GM18505 (cell line): ENCODE results near the gene RIMKLB.

Source experiments
- ATAC-seq: cut with Tn5 transposase; IDR thresholded peaks from one replicate; pipeline ENCODE4 v1.9.1; 2021; ENCODE audit not compliant: unreplicated experiment
- POLR2A ChIP-seq: IDR thresholded peaks from 4 replicates; pipeline ENCODE4 v1.6.1; 2011; ENCODE audit warnings: borderline replicate concordance; ENCODE audit not compliant: insufficient read depth, insufficient read length; ENCODE audit errors: extremely low read depth

RIMKLB gene

DNA sequence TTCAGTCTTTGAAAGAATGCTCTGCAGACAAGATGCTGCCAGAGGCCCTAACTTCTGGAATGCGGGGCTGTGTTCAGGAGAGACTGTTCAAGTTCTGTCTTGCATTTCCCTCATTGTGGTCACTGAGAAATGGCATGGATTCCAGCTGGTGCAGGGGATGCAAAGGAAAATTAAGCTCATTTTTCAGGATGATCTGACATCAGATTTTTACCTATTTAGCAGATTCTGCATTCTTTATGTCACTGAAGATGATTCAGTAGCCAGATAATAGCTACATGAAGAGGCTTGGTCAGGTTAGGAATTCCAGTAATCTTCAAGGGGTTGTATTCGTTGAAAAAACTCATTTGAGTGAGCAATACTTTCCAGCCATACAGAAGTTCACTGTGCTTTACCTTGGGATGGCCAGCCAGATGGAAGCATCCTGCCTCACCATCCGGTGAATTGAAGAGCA, 19.1 kb upstream of the RIMKLB start:
- ATAC-seq: no peak

GRCh38 chr12:8680533-8680932, 17.3 kb upstream of the RIMKLB start:
- TF ChIP-seq POLR2A: no peak
- ATAC-seq: no peak

More for the DNA sequence above, 19.1 kb upstream of the RIMKLB start:
- no peak for TF ChIP-seq POLR2A

GRCh38 chr12:8681129-8681884, 16.5 kb upstream of the RIMKLB start:
- ATAC-seq: no peak
- no peak for TF ChIP-seq POLR2A

GRCh38 chr12:8685051-8685450, 12.7 kb upstream of the RIMKLB start:
- TF ChIP-seq POLR2A: no peak
- no peak for ATAC-seq

DNA sequence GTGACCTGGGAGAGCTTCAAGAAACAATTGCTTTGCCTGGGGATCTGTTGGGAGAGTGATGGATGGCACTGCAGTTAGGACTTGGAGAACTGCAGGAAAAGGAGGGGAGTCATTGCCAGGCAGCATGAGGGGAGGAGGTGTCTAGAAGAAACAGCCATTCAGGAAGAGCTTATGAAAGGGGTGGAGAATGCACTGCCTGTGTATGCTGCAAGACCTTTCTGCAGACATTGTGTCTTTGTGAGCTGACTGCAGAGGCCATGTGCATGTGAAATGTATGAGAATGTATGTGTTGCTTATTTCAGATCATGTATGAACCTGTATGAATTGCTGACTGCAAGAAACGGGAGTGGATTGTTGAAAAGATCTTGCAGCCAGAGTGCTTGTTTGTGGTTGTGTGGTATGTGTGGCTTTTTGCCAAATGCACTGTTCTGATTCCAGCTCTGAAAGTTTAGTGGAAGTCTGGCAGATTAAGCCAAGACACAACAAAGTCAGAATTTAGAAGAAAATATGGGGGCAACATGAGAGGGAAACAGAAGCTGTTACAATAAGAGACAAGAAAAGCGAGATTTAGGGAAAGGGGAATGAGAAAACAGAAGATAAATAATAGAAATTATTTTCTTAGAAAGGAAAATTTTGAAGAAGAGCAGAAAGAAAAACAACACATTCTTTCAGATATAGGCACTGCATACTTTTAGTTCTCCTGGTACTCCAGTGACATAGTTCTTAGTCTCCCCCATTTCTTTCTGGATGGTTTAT, 9.8 kb upstream of the RIMKLB start:
- no peak for TF ChIP-seq POLR2A
- ATAC-seq: no peak

GRCh38 chr12:8689681-8690080, 8.1 kb upstream of the RIMKLB start:
- no peak for ATAC-seq
- TF ChIP-seq POLR2A: no peak

- ATAC-seq: no peak
Measured at GRCh38 chr12:8692573-8692972, 5.2 kb upstream of the RIMKLB start.

GRCh38 chr12:8695116-8695515, 2.7 kb upstream of the RIMKLB start:
- ATAC-seq: no peak
- TF ChIP-seq POLR2A: no peak

More at GRCh38 chr12:8692573-8692972, 5.2 kb upstream of the RIMKLB start:
- no peak for TF ChIP-seq POLR2A

DNA sequence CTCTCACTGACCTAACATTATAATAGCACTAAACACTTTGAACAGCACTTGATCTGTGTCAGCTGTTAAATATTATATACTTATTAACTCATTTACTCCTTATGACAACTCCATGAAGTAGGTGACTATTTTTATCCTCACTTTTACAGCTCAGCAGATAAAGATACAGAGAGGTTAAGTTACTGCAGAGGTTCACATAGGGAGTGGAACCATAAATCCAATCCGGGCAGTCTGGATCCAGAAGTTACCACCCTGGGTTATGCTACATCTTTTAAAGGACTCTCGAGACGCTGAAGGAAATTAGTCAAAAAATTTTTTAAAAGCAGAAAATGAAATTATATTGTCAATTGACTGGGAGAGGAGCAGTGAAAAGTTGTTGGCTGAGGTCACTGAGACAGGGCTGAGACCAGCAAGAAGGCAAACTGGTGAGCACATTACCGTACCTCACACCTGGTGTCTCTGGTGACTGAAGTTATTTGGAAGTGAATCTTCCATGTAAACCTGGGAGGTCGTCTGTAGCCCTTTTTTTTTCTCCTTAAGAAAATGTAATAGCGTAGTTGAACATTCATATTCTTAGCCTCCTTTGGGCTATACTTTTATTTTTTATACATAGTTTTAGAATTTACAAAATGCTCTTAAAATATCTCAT, 1.2 kb upstream of the RIMKLB start:
- no peak for TF ChIP-seq POLR2A
- ATAC-seq: no peak

- no peak for TF ChIP-seq POLR2A
- ATAC-seq: peak; percentile 24
Measured at GRCh38 chr12:8697120-8697475, 693 bp upstream of the RIMKLB start.

DNA sequence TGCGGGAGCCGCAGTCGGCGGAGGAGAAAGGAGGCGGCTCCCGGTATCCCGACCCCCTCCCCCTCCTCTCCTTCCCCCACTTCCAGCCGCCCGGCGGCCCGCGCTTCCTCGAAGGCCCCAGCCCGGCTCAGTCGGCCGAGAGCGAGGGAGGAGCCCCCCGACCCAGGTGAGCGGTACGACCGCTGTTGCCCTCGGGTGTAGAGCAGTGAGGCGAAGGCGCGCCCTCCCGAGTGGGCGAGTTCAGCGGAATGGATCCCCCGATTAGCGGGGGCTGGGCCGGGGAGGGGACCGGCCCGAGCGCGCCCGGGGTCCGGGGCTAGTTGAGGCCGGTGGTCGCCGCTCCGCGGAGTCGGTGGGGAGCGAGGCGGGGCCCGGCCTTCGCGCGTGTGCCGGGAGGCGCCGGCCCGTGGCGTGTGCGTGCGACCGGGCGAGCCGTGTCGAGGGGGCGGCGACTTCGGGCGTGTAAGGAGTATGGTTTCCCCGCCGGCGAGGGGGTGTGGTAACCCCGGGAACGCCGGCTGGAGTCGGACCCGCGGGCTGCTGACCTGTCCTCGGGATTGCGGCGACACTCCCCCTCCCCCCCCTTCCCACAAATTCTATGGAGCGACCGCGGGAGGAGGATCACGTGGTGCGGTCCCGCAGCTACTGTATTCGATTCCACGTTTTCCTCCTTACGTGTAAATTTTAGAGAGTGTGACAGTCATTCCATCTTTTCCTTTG, 501 bp downstream of the RIMKLB start:
- no peak for TF ChIP-seq POLR2A
- ATAC-seq: peak; percentile 31

DNA sequence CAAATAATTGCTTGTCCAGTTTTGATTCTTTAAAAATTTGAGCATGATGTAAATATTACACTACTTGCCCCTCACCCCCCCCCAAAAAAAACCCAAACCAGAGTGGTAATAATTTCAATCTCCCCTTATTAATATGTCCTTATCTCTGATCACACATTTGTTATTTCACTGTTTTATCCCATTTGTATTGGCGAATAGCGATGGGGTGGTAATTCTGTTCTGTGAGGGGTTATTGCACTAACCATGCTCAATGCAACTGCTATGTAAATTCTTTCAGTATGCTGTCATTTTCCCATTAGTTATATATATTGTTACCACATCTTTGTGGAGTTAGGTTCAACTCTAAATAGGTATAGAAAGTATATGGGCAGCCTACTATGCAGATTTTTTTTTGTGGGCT, 1.1 kb downstream of the RIMKLB start:
- TF ChIP-seq POLR2A: no peak
- no peak for ATAC-seq

- no peak for TF ChIP-seq POLR2A
Measured at GRCh38 chr12:8699714-8700113, 1.9 kb downstream of the RIMKLB start.

More at GRCh38 chr12:8699714-8700113, 1.9 kb downstream of the RIMKLB start:
- no peak for ATAC-seq
